HG02970 (cell line): ENCODE measurements around the gene ABI3BP.

Experiments
- ATAC-seq: cut with Tn5 transposase; IDR thresholded peaks from one replicate; pipeline ENCODE4 v1.9.1; 2021; ENCODE audit warnings: mild to moderate bottlenecking, moderate library complexity, moderate number of reproducible peaks; ENCODE audit not compliant: unreplicated experiment, low FRiP score

The ABI3BP gene

GRCh38 chr3:100844063-100844936 lies 148.9 kb downstream of the ABI3BP start:
- no peak for ATAC-seq

GRCh38 chr3:100838157-100838556 lies 155.1 kb downstream of the ABI3BP start:
- ATAC-seq: no peak

- no peak for ATAC-seq
Measured at GRCh38 chr3:100836661-100837060, 156.6 kb downstream of the ABI3BP start.

DNA sequence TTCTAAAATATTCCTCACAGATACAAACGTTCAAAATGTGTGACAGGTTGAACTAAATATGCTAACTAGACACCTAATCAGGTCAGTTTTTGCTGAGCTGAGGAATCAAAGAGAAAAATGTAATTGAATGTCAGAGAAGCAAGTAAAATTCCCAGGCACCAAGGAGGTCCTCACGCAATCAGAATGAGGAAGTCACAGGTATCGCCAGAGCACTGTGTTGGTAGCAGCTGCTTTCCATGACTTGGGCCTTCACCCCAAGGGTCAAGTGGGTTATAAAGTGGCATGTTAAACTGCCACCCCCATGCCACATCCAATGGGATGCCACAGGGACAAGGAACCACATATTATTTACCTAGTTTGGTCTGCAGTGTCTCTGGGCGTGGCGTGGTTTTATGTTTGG lies 158.9 kb downstream of the ABI3BP start:
- no peak for ATAC-seq

- no peak for ATAC-seq
Measured at GRCh38 chr3:100833483-100833882, 159.7 kb downstream of the ABI3BP start.

DNA sequence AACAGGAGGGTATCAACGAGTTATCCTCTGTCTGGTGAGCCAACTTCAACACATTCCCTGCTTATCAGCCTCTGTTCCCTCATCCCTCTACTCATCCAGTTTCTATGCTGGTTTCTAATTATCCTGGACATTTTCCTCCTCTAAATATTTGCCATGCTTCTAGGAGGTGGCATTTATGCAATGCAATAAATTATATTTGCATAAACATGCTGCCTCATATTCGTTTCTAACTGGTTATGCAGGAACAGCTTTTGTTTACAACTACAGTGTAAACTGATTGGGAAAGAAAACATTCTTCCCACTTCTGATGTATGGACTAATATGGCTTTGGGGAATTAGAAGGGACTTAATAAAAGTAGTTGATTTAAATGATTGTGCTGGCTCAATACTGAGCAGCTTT lies 161.6 kb downstream of the ABI3BP start:
- ATAC-seq: no peak

GRCh38 chr3:100830931-100831330 lies 162.3 kb downstream of the ABI3BP start:
- ATAC-seq: no peak

- no peak for ATAC-seq
Measured at GRCh38 chr3:100825574-100825973, 167.6 kb downstream of the ABI3BP start.

DNA sequence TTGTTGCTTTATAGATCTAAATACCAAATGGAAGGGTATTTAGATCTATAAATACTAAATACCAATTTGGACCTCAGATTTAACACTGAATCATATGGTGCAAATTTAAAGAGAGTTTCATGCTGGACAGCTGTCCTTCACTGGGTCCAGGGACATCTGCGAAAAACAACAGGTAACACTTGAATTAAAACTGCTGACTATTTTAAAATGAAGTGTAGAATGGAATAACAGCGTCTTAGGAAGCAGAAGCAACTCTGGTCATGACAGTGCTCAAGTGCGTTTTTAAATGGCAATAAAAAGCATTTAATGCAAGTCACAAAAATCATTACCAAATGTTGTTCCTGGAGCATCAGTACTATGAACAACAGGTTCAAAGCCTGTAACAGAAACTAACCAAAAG lies 177.6 kb downstream of the ABI3BP start:
- no peak for ATAC-seq

- ATAC-seq: no peak
Measured at GRCh38 chr3:100813828-100814227, 179.4 kb downstream of the ABI3BP start.

DNA sequence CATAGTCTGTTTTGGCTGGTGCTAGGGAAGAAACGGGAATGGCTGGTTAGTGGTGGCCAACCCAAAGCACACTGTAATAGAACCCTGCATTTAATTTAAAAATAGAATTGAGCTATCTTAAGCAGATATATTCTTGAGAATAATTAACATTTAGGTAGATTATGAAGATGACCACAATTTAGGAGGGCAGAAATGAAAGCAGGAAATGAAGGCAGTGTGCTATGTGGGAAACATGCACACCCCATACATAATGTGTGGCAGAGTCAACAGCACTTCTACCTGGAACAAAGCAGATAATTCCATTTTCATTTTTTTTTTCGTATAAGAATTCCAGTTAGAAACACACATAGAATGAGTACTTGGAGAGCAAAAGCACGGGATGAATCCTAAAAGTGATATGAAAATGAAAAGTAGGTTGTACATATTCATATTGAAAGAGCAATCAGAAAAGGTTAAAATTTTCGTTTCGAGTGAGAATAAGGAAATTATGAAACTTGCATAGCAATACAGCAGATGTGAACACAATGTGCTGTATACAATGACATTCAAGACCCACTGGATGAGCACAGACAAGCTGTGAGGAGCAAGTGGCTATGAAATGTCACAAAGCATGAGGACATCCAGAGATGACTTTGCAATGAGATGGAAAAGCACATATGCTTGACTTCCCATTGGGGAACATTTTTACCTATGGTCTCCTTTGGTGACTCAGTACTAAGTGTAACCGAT lies 181.3 kb downstream of the ABI3BP start:
- peak; percentile 49 for ATAC-seq

GRCh38 chr3:100810671-100811070 lies 182.6 kb downstream of the ABI3BP start:
- ATAC-seq: no peak

DNA sequence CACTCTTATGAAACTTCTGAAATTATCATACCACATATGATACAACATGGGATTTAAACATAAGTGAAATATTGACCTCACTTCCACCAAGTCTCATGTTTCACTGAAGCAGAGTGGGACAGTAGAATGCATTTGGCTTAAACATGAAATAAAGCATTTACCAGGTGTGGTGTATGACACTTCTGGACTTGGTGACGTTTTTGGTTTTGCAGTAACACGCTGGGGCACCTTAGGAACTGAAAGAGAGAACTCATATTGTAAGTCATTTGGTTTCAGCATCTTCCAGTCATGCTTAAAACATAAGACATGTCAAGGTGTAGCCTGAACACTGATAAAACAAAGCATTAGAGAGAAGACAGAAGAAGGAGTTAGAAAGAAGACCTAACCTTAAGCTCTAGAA lies 188.6 kb downstream of the ABI3BP start:
- ATAC-seq: no peak

GRCh38 chr3:100803711-100804110 lies 189.5 kb downstream of the ABI3BP start:
- ATAC-seq: no peak

- ATAC-seq: no peak
Measured at GRCh38 chr3:100802126-100802525, 191.1 kb downstream of the ABI3BP start.

DNA sequence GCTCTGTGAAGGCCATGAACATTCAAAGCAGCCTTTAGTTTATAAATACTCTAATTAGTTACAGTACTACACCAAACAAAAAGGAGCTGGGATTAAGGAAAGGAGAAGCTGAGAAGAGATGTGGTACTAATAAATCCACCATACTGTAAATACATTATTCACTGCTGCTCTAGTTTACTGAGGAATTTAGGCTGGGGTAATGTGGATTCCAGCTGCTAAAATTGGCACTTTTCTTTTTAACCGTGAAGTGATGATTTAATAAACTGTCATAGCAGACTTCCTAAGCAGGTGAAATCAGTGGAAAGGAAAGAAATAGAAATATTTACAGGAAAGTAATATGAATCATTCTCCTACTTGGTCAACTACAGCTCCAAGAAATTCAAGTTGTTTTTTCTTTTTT lies 195.2 kb downstream of the ABI3BP start:
- ATAC-seq: no peak

- ATAC-seq: no peak
Measured at GRCh38 chr3:100796556-100796955, 196.7 kb downstream of the ABI3BP start.

DNA sequence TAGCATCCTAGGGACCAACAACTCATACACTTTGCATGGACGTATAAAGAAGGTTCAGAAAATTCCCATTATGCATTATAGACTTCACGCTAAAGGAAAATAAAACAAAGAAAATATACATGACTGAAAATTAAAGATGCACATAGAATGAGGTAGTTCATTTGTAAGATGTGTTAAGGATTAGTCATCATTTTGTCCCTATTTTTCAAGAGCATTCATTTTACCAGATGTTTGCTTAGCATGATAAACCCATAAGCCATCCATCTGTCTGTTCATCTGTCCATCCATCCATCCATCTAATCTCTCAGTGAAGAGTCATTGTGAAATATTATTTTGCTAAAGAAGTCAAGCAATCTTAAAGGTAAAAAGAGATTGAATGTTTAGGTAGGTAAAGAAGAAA lies 203.6 kb downstream of the ABI3BP start:
- ATAC-seq: no peak

GRCh38 chr3:100783619-100784018 lies 209.6 kb downstream of the ABI3BP start:
- no peak for ATAC-seq

GRCh38 chr3:100782906-100783305 lies 210.3 kb downstream of the ABI3BP start:
- ATAC-seq: no peak

DNA sequence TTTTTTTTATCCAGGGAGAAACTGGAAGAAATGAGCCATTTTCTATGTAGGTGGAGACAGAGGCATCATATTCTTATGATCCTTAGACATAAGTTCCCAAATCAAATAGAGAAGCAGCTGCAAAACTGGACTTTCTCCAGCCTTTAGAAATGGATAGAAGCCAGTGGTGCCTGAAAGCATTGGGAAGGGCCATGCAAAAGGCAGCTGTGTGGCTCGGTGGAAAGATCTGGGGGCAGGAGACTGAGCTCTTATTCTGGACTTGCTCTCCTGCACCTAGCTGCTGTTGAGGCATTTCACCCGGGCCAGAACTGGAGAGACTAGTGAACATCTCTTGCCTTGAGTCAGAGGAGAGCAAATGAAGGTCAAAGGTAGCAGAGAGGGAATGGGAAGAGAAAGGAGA lies 210.9 kb downstream of the ABI3BP start:
- no peak for ATAC-seq

DNA sequence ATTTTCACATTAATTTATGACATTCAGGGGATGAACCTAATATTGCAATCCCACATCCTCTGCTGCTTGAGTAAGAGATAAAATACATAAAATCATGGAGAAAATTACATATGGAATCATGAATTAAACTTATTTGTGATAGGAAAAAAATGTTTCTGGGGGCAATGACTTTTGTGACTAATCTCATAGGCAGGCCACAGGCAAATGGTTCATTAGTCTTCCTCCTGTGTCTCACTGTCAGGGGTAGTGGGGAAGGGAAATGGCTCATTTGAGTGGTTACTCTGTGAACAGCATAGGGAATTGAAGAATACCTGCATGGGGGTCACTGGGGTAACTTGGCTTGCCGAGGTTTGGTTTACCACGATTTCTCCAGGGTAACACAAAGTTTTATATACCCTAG lies 211.9 kb downstream of the ABI3BP start:
- no peak for ATAC-seq
